ENCODE data around the gene DYRK2. TPM values are rescaled to one million over a fixed set of nuclear protein-coding genes. Genes with fewer than 3 reads are reported as not detected.

DYRK2 gene
- total RNA-seq, 1 experiment from 2014 or later: 21.5 TPM

- Histone ChIP-seq H3K9ac (ENCODE audit: low read length) (no peak overlapping the region), H2AFZ (ENCODE audit: low read length) (no peak overlapping the region), H3K4me3 (ENCODE audit: low read length) (no peak overlapping the region), H3K9me3 (ENCODE audit: low read length) (no peaks in the 10 kb centered on the region), H3K4me1 (ENCODE audit: low read length) (peaks cover 8% of the 10 kb centered on the region), H3K27ac (ENCODE audit: low read length) (no peak overlapping the region), H3K79me2 (ENCODE audit: low read length) (no peaks in the 10 kb centered on the region), H3K36me3 (ENCODE audit: insufficient read depth, low read length) (no peaks in the 10 kb centered on the region), H4K20me1 (ENCODE audit: insufficient read depth, low read depth, low read length) (no peaks in the 10 kb centered on the region), H3K9me2 (replicated peaks; ENCODE audit: insufficient read depth, low read length) (no peaks in the 10 kb centered on the region), H3K4me2 (ENCODE audit: low read depth, low read length, poor library complexity, severe bottlenecking) (no peak overlapping the region), H3K27me3 (ENCODE audit: low read length) (no peaks in the 10 kb centered on the region)
- no peak for DNase-seq
These were observed 14.8 kb upstream of the DYRK2 start for GRCh38 chr12:67633708-67634107.

DNA sequence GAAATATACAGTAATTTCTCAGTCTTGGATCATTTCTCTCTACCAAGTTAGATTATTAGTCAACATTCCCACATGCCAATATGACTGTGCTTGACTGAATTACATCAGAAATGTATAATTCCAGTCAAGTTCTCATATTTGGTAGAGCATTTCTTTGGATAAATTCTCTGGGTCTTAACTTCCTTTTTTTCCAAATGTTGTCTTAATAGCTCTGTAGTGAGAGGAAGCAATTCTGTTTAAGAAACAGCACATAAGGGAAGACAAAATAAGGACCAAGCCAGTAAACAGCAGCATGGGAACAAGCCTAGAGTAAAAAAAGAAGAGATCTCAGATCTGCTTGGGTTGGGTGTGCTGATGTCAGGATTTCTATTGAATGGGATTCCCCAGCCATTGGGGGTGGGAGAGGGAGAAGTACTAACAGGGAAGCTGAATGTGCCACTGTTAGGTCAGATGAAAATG lies 14.2 kb upstream of the DYRK2 start:
- H3K4me2 ChIP-seq (ENCODE audit: low read depth, low read length, poor library complexity, severe bottlenecking): no peak overlapping the region

GRCh38 chr12:67637718-67638117 lies 10.8 kb upstream of the DYRK2 start:
- no peaks in the 10 kb centered on the region for H3K27me3 ChIP-seq (ENCODE audit: low read length)
- no peaks in the 10 kb centered on the region for H3K4me1 ChIP-seq (ENCODE audit: low read length)
- H3K9me2 ChIP-seq (replicated peaks; ENCODE audit: insufficient read depth, low read length): no peaks in the 10 kb centered on the region
- H3K4me2 ChIP-seq (ENCODE audit: low read depth, low read length, poor library complexity, severe bottlenecking): no peak overlapping the region
- no peaks in the 10 kb centered on the region for H3K36me3 ChIP-seq (ENCODE audit: insufficient read depth, low read length)
- DNase-seq: no peak
- H3K27ac ChIP-seq (ENCODE audit: low read length): no peak overlapping the region
- no peak overlapping the region for H2AFZ ChIP-seq (ENCODE audit: low read length)
- no peaks in the 10 kb centered on the region for H3K79me2 ChIP-seq (ENCODE audit: low read length)
- no peak overlapping the region for H3K9ac ChIP-seq (ENCODE audit: low read length)
- no peaks in the 10 kb centered on the region for H4K20me1 ChIP-seq (ENCODE audit: insufficient read depth, low read depth, low read length)
- no peak overlapping the region for H3K4me3 ChIP-seq (ENCODE audit: low read length)
- no peaks in the 10 kb centered on the region for H3K9me3 ChIP-seq (ENCODE audit: low read length)

More for the DNA sequence above, 14.2 kb upstream of the DYRK2 start:
- Histone ChIP-seq H3K9me3 (ENCODE audit: low read length) (no peaks in the 10 kb centered on the region), H3K27ac (ENCODE audit: low read length) (no peak overlapping the region), H3K79me2 (ENCODE audit: low read length) (no peaks in the 10 kb centered on the region), H3K4me3 (ENCODE audit: low read length) (no peak overlapping the region), H3K4me1 (ENCODE audit: low read length) (peaks cover 8% of the 10 kb centered on the region), H3K9me2 (replicated peaks; ENCODE audit: insufficient read depth, low read length) (no peaks in the 10 kb centered on the region), H2AFZ (ENCODE audit: low read length) (no peak overlapping the region), H4K20me1 (ENCODE audit: insufficient read depth, low read depth, low read length) (no peaks in the 10 kb centered on the region), H3K9ac (ENCODE audit: low read length) (no peak overlapping the region), H3K36me3 (ENCODE audit: insufficient read depth, low read length) (no peaks in the 10 kb centered on the region), H3K27me3 (ENCODE audit: low read length) (no peaks in the 10 kb centered on the region)
- no peak for DNase-seq

- no peak overlapping the region for H3K4me3 ChIP-seq (ENCODE audit: low read length)
- DNase-seq: no peak
- no peaks in the 10 kb centered on the region for H3K4me1 ChIP-seq (ENCODE audit: low read length)
- no peaks in the 10 kb centered on the region for H3K79me2 ChIP-seq (ENCODE audit: low read length)
- no peaks in the 10 kb centered on the region for H3K9me2 ChIP-seq (replicated peaks; ENCODE audit: insufficient read depth, low read length)
- no peak overlapping the region for H2AFZ ChIP-seq (ENCODE audit: low read length)
- no peak overlapping the region for H3K27ac ChIP-seq (ENCODE audit: low read length)
- H4K20me1 ChIP-seq (ENCODE audit: insufficient read depth, low read depth, low read length): no peaks in the 10 kb centered on the region
- no peaks in the 10 kb centered on the region for H3K9me3 ChIP-seq (ENCODE audit: low read length)
- no peaks in the 10 kb centered on the region for H3K36me3 ChIP-seq (ENCODE audit: insufficient read depth, low read length)
- no peak overlapping the region for H3K4me2 ChIP-seq (ENCODE audit: low read depth, low read length, poor library complexity, severe bottlenecking)
- no peaks in the 10 kb centered on the region for H3K27me3 ChIP-seq (ENCODE audit: low read length)
- no peak overlapping the region for H3K9ac ChIP-seq (ENCODE audit: low read length)
These were observed 9.9 kb upstream of the DYRK2 start for GRCh38 chr12:67638694-67639093.

GRCh38 chr12:67640863-67641262 lies 7.7 kb upstream of the DYRK2 start:
- Histone ChIP-seq H3K9me2 (replicated peaks; ENCODE audit: insufficient read depth, low read length) (no peaks in the 10 kb centered on the region), H3K4me2 (ENCODE audit: low read depth, low read length, poor library complexity, severe bottlenecking) (no peak overlapping the region), H3K9ac (ENCODE audit: low read length) (no peak overlapping the region), H4K20me1 (ENCODE audit: insufficient read depth, low read depth, low read length) (no peaks in the 10 kb centered on the region), H3K36me3 (ENCODE audit: insufficient read depth, low read length) (no peaks in the 10 kb centered on the region), H3K27ac (ENCODE audit: low read length) (no peak overlapping the region), H3K9me3 (ENCODE audit: low read length) (no peaks in the 10 kb centered on the region), H3K79me2 (ENCODE audit: low read length) (no peaks in the 10 kb centered on the region), H2AFZ (ENCODE audit: low read length) (no peak overlapping the region), H3K4me1 (ENCODE audit: low read length) (no peaks in the 10 kb centered on the region), H3K27me3 (ENCODE audit: low read length) (no peaks in the 10 kb centered on the region), H3K4me3 (ENCODE audit: low read length) (no peak overlapping the region)
- no peak for DNase-seq

DNA sequence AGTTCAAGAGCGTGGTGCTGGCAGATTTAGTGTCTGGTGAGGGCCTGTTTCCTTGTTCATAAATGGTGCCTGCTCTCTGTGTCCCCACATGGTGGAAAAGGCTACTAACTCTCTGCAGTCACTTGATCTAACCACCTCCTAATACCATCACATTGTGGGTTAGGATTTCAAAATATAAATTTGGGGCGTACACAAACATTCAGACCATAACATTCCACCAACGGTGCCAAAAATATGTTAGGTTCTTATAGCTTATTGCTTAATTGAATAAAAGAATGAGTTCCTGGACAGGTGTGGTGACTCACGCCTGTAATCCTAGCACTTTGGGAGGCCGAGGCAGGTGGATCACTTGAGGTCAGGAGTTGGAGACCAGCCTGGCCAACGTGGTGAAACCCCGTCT lies 3.4 kb upstream of the DYRK2 start:
- DNase-seq: no peak
- H3K27ac ChIP-seq (ENCODE audit: low read length): no peak overlapping the region
- H3K4me1 ChIP-seq (ENCODE audit: low read length): peaks cover 9% of the 10 kb centered on the region
- H3K9me3 ChIP-seq (ENCODE audit: low read length): no peaks in the 10 kb centered on the region
- no peaks in the 10 kb centered on the region for H3K36me3 ChIP-seq (ENCODE audit: insufficient read depth, low read length)
- H2AFZ ChIP-seq (ENCODE audit: low read length): no peak overlapping the region
- H3K4me3 ChIP-seq (ENCODE audit: low read length): no peak overlapping the region
- no peak overlapping the region for H3K4me2 ChIP-seq (ENCODE audit: low read depth, low read length, poor library complexity, severe bottlenecking)
- H3K79me2 ChIP-seq (ENCODE audit: low read length): peaks cover 13% of the 10 kb centered on the region
- no peaks in the 10 kb centered on the region for H4K20me1 ChIP-seq (ENCODE audit: insufficient read depth, low read depth, low read length)
- no peak overlapping the region for H3K9ac ChIP-seq (ENCODE audit: low read length)
- H3K27me3 ChIP-seq (ENCODE audit: low read length): no peaks in the 10 kb centered on the region
- H3K9me2 ChIP-seq (replicated peaks; ENCODE audit: insufficient read depth, low read length): no peaks in the 10 kb centered on the region

DNA sequence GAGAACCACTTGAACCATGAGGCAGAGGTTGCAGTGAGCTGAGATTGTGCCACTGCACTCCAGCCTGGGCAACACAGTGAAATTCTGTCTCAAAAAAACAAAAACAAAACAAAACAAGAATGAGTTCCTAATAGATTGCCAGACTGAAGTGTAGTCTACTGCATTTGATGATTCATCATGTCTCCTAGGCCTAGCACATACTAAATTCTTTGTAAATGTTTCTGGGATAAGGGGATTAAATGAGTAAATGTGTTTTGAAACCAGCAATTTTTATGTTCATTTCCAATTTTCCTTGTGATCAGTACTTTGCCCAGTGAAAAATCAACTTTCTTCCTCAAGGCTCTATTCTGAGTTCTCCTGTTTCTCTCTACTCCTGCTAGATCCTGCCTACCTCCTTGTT lies 2.9 kb upstream of the DYRK2 start:
- Histone ChIP-seq H4K20me1 (ENCODE audit: insufficient read depth, low read depth, low read length) (no peaks in the 10 kb centered on the region; the same call in 1 of the 2 replicates), H3K4me2 (ENCODE audit: low read depth, low read length, poor library complexity, severe bottlenecking) (no peak overlapping the region), H3K9ac (ENCODE audit: low read length) (no peak overlapping the region), H3K9me2 (replicated peaks; ENCODE audit: insufficient read depth, low read length) (no peaks in the 10 kb centered on the region), H3K27ac (ENCODE audit: low read length) (no peak overlapping the region), H3K36me3 (ENCODE audit: insufficient read depth, low read length) (no peaks in the 10 kb centered on the region), H2AFZ (ENCODE audit: low read length) (no peak overlapping the region), H3K79me2 (ENCODE audit: low read length) (peaks cover 18% of the 10 kb centered on the region), H3K4me1 (ENCODE audit: low read length) (peaks cover 14% of the 10 kb centered on the region), H3K4me3 (ENCODE audit: low read length) (no peak overlapping the region), H3K9me3 (ENCODE audit: low read length) (no peaks in the 10 kb centered on the region), H3K27me3 (ENCODE audit: low read length) (no peaks in the 10 kb centered on the region)
- DNase-seq: no peak

DNA sequence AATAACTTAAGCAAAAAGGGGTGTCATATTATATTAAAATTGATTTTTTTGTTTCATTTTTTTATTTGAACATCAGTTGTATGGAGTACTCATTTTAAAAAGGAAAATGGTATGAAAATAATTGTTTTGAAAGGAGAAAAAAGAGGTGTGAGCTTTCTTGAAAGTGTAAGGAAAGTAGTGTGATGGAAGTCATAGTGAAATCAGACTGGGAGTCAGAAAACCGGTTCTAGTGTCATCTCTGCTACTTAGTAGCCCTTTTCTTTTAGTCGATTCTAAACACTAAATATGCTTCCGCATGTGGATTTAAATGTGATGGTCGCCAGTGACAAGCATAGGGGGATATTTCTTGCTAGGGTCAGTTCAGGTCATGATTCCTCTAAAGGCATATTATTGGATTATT lies 1.8 kb upstream of the DYRK2 start:
- Histone ChIP-seq H3K27ac (ENCODE audit: low read length) (no peak overlapping the region), H3K9me2 (replicated peaks; ENCODE audit: insufficient read depth, low read length) (no peaks in the 10 kb centered on the region), H3K4me2 (ENCODE audit: low read depth, low read length, poor library complexity, severe bottlenecking) (no peak overlapping the region), H3K79me2 (ENCODE audit: low read length) (peaks cover 30% of the 10 kb centered on the region), H3K27me3 (ENCODE audit: low read length) (no peaks in the 10 kb centered on the region), H3K4me1 (ENCODE audit: low read length) (peaks cover 26% of the 10 kb centered on the region), H3K4me3 (ENCODE audit: low read length) (no peak overlapping the region), H3K36me3 (ENCODE audit: insufficient read depth, low read length) (no peaks in the 10 kb centered on the region), H4K20me1 (ENCODE audit: insufficient read depth, low read depth, low read length) (peaks cover 9% of the 10 kb centered on the region), H3K9ac (ENCODE audit: low read length) (no peak overlapping the region), H2AFZ (ENCODE audit: low read length) (no peak overlapping the region), H3K9me3 (ENCODE audit: low read length) (no peaks in the 10 kb centered on the region)
- DNase-seq: no peak

Measured in Karpas-422 (cell line).